NCI-H1694 (cell line): ENCODE results near the gene DDX11.
"Not testable (repeated sequence)": the region's sequence is repeated elsewhere in the genome, so short reads cannot be mapped to it uniquely, and the experiment has no call there.

Experiments used
- DNase-seq: peaks from one replicate; lab custom pipeline; 2025; lab: John Stamatoyannopoulos, UW

The DDX11 gene

DNA sequence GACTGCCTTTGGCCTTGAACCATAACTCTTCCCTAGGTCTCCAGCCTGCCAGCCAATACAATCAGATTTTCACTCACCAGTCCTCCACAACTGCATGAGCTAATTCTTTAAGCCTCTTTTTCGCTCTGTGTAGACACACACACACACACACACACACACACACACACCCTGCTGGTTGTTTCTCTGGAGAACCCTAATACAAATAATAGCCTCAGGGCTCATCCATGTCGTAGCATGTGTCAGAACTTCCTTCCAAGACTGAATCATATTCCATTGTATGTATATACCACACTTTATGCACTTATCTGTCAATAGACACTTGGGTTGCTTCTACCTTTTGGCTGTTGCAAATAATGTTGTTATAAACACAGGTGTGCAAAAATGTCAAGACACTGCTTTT lies 6.0 kb upstream of the DDX11 start:
- not testable (repeated sequence) for DNase-seq

DNA sequence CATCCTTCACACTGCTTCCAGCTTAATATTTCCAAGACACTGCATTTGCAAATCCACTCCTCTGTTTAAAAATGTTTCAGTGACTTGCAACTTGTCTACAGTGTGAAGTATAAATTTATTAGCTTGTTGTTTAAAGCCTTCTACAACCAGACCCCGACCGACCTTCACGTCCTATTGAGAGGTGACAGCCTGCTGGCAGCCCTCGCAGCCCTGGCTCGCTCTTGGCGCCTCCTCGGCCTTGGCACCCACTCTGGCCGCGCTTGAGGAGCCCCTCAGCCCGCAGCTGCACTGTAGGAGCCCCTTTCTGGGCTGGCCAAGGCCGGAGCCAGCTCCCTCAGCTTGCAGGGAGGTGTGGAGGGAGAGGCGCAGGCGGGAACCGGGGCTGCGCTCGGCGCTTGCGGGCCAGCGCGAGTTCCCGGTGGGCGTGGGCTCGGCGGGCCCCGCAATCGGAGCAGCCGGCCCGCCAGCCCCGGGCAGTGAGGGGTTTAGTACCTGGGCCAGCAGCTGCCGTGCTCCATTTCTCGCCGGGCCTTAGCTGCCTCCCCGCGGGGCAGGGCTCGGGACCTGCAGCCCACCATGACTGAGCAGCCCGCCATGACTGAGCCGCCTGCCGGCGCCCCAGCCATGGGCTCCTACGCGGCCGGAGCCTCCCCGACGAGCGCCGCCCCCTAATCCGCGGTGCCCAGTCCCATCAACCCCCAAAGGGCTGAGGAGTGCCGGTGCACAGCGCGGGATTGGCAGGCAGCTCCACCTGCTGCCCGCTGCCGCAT lies 2.5 kb upstream of the DDX11 start:
- not testable (repeated sequence) for DNase-seq

DNA sequence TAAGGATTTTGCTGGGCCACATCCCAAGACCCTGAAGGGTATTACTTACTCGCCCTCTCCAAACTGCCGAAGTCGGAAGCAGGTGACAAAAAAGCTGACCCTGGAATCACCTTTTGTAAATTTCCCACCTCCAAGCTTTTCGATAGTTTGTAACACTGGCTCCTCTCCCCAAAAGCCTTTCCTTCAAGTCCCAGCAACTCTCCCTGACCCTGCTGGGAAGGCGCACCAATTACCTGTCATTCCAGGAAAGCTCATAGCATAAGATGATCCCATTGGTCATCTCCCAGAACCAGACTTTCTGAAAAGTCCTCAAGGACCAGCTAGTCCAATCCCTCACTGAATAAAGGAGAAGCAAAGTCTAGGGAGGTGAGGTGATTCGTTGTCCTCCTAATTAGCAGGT lies 698 bp upstream of the DDX11 start:
- DNase-seq = not testable (repeated sequence)

DNA sequence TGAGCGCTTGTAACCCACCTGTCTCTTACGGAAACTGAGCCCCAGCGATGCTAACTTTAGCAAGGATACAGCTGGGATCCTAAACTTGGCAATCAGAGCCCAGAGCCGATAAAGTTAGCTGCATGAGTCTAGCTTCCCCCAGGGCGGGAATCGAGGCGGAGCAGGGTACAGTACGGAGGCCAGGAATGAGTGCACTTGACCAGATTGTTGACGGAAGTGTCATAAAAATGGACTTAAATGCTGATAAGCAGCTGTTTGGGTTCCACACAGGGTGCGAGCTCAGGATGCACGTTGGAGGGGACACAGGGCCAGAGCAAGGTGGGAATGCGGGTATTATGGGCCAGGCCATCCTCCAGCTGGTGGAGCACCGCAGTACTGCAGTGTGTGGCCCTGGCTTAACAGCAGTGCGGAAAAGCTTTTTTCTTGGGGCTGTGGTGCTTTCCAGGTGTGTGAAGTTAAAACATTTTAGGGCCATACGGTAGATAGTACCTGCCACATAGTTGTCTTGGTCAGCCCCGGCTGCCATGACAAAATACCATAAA lies 744 bp downstream of the DDX11 start:
- DNase-seq = not testable (repeated sequence)

DNA sequence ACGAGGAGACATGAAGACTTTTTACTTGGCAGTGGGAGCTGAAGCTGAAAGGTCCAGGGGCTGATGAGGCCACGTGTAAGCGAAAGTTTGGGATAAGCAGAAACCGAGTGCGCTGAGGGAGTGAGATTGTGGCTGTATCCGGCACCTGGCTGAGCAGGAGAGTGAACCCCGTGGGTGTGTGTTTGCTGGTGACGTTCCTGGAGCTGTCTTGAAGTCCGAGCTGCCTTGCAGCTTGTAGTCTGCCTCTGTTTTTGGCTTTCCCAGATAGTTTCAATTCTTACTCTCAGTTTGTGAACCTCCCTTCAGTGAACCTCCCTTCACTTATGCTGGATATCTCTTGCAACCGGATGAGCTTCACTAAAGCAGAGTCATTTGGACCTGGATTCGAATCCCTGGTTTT lies 2.5 kb downstream of the DDX11 start:
- DNase-seq = not testable (repeated sequence)

DNA sequence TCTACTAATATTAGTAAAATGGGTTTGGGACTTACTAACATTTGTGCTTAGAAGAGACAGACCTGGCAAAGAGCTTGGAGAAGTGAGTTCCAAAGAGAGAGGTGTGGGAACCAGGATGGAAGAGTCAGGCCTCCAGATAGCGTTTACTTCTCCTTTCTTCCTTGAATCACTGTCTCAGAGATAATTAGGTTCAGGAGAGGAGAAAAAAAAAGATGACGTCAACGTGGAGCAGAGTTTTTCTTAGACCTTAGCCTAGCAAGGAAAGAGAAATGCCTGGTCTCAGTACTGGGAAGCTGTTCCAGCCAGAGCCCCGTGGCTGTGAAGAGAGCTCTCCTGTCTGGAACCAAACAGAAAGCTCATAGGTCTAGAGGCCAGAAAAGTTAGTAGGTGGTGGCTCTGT lies 3.4 kb downstream of the DDX11 start:
- not testable (repeated sequence) for DNase-seq

DNA sequence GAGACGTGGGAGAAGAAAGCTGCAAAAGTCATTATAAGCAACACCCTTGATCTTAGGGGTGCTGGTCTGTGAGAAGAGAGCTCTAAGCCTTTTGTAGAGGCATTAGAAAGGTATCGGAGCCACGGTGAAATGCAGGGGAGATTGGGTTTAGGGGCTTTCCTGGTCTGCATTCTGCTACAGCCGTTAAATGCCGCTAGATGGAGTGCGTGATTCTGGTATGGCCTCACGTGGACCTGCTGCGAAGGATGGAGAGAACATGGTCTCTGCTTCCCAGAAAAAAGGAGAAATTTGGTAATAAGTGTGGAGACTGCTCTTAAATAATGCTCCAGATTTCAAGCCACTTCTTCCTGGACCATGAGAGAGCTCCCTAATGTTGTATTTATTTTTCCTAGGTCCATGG lies 4.3 kb downstream of the DDX11 start:
- DNase-seq = not testable (repeated sequence)

DNA sequence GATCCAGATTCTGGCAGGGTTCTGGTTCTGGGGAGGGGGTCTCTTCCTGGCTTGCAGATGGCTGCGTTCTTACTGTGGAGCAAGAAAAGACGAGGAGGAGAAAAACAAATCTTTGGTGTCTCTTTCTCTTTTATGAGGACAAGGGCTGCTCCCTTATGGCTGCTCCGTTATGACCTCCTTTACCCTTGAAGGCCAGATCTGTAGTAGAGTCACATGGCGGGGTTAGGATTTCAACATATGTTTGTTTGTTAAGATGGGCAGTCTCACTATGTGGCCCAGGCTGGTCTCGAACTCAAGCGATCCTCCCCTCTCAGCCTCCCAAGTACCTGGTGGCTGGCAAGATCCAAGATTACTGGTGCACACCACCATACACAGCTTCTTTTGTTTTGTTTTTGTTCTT lies 5.8 kb downstream of the DDX11 start:
- not testable (repeated sequence) for DNase-seq

DNA sequence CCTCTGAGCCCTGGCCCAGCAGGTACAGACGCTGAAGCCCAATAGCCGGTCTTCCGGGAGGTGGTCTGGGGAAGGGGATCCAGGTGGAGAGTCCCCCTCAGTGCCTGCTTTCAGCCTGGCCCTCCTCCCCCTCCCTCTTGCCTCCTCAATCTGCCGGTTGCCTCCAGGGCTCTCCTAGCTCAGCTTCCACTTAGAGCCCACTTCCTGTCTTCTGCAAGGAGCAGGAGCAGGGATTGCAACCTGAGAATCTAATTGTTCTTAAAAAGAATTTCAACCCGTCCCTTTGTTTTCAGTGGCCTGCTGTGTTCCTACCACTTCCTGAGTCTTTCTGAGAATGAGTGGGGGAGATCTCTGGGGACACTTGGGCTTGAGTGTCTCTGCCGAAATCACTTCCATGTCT lies 6.6 kb downstream of the DDX11 start:
- not testable (repeated sequence) for DNase-seq

DNA sequence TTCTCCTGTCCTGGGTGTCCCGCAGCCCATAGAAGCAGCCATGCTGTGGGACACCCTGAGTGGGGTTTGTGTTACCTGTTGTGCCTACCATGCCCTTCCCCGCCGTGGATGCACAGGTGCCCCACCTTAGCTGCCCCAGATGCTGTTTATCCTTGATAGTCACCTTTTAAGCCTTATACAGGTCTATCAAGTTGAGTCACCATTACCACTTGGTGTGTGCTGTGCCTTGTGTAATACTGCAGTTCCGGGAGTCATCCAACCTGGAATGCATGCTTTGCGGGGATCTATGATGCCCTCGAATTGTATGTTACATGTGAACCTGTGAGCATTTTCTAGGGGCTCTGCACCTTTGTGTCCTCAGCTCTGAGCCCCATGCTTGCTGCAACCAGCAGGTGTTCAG lies 7.6 kb downstream of the DDX11 start:
- not testable (repeated sequence) for DNase-seq

DNA sequence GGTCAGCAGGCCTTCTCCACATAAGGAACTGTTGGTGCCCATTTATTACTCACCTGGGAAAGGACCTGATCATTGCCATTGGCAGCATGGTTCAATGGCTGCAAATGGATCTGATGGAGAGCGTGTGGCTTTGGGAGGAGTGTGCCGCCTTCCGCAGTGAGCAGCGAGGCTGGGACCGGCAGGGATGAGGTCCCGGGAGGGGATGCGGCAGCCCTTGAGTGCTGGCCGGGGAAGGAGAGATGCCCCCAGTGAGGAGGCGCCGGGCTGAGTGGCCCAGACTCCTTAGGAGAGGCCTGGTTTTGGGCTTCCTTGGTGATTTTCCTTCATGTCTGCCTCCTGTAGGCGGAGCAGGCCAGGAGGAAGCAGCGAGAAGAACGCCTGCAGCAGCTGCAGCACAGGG lies 10.6 kb downstream of the DDX11 start:
- not testable (repeated sequence) for DNase-seq

DNA sequence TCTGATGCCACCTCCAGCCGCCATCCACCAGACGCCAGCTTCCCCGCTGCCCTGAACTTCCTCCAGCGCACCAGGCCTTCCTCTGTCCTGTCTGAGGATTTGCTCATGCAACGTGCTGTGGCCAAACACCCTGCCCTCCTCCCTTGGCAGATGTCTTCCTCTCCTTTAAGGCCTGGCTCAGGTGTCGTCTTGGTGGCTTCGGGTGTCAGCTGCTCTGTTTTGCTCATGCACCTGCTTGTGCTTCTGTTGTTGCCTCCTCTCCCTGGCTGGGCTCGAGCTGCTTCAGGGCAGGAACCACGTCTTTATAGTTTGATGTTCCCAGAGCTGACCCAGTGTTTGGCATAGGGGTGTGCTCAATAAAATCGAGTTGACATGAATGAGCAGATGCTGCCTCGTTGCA lies 12.4 kb downstream of the DDX11 start:
- DNase-seq = not testable (repeated sequence)

DNA sequence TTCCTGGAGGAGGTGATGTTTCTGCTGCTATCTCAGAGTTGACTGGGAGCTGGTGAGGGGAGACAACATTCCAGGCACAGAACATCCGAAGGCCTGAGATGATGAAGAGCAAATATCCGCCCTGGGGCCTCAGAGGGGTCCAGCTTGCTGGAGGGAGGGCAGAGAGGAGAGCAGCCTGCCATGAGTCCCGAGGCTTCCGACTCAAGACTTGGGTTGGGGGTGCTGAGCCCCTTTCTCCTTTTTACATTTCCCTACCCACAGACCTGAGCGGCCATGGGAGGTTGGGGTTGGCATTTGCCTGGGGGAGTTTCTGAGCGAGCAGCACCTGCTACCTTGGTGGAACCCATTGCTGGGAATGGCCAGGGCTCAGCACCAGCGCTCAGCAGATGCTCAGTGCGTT lies 13.8 kb downstream of the DDX11 start:
- not testable (repeated sequence) for DNase-seq

DNA sequence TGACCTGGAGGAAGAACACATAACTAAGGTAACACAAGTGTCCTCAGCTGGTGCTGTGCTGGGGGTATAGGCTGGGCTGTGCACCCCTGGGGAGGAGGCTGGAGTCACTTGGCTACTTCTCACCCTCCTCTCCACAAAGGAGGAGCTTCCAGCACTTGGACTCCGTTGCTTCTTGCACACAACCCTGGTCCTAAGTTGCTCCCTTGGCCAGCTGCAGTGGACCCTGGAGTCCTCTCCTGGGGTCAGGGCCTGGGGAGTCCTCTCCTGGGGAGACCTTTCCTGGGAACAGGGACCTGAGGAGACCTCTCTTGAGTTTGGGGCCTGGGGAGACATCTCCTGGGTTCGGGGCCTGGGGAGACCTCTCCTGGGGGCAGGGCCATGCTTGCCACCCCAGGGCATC lies 14.3 kb downstream of the DDX11 start:
- DNase-seq = not testable (repeated sequence)

DNA sequence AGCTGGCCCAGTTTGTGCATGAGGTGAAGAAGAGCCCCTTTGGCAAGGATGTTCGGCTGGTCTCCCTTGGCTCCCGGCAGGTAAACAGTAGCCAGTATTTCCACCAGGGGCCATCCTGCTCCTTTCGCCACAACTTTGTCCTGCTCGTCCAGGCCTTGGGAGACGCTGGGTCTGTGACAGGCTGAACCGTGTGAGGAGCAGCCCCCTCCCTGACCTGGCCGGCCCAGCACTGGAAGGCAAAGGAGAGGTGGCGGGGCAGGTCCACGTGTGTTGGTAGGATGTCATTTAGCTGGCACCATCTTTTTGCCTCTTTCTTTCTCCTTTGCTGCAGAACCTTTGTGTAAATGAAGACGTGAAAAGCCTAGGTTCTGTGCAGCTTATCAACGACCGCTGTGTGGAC lies 15.4 kb downstream of the DDX11 start:
- DNase-seq = no peak

DNA sequence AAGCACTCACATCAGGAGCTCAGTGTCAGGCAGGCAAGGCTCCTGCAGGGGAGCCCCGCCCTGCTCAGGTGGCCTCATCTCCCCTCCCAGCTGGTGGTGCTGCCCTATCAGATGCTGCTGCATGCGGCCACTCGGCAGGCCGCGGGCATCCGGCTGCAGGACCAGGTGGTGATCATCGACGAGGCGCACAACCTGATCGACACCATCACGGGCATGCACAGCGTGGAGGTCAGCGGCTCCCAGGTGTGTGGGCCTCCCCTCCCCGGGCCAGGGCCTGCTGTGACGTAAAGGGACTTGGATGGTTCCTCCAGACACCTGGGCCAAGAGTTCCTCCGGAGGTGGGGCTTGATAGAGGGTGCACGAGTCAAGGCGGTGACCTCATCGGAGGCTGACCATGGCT lies 18.0 kb downstream of the DDX11 start:
- DNase-seq = not testable (repeated sequence)

DNA sequence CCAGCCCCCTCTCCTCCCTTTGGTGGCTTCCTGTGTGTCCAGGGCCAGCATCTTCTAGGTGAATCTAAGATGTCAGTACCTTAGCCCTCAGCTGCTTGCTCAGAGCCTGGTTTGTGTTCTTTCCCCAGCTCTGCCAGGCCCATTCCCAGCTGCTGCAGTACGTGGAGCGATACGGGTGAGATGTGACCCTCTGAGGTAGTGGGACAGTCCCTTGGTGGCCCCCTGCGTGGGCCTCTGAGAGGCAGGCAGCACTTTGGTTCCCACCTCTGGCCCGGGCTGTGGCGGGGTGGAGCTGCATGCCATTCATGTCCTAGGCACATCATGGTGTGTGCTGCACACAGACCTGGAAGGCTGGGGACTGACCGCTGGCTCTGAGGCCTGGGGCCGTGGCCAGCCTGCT lies 19.1 kb downstream of the DDX11 start:
- not testable (repeated sequence) for DNase-seq

DNA sequence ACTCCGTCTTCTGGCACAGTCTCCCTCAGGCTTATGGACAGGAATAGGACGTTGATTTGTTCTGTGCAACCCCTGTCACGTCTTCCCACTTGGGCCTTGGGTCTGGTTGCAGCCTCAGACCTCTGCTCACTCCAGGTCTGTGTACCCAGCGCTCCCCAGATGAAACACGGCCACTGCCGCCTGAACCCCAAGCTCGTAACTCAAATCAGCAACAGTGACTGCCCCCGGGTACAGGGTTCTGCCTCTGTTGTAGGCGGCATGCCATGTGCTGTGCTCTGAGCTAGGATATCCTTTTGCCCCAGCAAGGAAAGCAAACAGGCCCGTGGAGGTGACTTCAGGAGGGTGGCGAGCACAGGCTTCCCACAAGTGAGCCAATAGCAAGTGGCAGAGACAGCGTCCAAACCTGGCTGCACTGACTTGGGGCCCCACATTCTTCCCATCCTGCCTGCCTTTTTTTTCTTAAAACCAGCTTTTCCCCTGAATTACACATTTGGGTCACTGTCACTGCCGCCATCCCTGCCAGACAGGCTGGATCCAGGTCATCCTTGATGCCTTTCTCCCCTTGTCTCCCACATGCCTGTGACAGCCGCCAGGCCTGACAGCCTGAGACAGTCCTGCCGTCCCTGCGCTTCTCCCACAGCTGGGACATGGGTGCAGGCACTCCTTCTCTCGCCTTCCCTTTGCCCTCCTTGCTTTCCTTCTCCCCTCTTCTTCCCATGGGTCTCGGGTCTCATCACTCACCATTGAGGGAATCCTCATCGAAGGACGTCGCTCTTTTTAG lies 21.6 kb downstream of the DDX11 start:
- DNase-seq = not testable (repeated sequence)

DNA sequence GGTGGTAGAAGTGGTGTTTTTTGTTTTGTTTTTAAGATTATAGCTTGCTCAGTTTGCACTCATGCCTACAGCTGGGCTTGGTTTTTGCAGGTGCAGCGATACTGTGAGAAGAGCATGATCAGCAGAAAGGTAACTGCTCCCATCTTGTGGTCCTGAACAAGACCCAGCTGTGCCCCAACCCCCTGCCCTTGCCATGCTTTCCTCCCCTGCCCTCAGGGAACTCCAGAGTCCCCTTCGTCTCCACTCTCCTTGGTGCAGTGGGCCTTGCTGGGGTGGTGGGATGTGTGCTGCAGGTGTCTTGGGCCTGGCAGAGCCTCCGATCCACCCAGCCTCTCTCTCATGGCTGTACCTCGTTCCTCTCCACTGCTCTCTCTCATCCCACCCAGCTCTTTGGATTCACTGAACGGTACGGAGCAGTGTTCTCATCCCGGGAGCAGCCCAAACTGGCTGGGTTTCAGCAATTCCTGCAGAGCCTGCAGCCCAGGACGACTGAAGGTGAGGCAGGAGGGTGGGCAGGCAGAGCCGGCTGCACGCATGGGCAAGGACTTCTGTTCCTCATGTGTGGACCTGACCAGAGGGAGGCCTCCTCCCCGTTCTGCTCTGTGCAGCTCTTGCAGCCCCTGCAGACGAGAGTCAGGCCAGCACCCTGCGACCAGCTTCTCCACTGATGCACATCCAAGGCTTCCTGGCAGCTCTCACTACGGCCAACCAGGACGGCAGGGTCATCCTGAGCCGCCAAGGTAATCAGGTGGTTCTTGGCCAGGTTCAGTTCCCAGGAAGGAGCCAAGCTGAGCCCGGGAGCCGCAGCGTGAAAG lies 22.8 kb downstream of the DDX11 start:
- DNase-seq = not testable (repeated sequence)

DNA sequence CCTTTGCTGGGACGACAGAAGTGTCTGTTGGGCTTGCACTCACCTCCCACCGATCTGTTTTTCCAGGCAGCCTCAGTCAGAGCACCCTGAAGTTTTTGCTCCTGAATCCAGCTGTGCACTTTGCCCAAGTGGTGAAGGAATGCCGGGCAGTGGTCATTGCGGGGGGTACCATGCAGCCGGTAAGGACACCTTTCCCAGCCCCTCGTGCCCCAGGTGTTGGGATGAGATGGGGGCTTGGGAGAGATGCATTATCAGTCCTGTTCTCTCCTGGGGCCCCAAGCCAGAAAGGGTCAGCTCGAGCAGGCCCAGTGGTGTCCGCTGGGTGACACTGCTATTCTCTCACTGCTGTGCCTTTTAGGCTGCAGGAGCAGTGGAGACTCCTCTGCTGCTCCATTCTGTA lies 24.2 kb downstream of the DDX11 start:
- not testable (repeated sequence) for DNase-seq

DNA sequence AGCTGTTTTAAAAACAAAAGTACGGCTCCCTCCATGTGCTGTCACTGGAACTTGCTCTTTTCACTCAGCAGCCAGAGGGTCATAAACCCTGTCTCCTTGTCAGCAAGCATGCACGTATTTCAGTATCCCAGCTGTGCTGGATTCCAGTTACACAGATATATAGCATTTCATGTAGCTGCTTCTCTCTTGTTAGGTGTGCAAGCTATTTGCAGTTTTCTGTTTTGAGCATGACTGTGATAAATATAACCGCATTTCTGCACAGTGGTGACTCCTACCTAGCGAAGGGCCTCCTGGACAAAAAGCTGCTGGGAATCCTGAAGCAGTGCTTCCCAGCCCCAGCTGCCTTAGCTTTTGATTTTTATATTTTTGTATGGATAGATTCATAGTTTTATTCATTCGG lies 24.7 kb downstream of the DDX11 start:
- DNase-seq = not testable (repeated sequence)

DNA sequence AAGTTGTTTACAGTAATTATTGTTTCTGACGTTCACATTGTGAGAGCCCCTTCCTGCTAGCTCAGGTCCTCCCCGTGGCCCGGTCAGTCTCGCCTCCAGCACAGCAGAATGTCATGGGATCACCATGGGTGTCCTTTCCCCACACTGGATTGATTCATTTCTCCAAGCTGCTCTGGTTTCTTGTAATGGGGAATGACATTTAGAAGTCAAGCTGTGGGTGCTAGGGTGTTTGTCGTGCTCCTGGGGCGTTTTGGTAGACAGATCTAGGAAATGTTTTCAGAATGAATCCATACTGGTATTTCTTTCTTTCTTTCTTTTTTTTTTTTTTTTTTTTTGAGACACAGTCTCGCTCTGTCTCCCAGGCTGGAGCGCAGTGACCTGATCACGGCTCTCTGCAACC lies 25.1 kb downstream of the DDX11 start:
- not testable (repeated sequence) for DNase-seq
